Transverse colon (tissue), 4 donors: ENCODE measurements around the gene FBLN5.

Experiments used
- EP300 ChIP-seq: sonication (generic); formaldehyde crosslinking; IDR thresholded peaks from one replicate; pipeline ENCODE4 v1.6.1; 2017; ENCODE audit warnings: antibody characterized with exemption, low read depth
- POLR2A ChIP-seq: fragments of 450-650 bp; IDR thresholded peaks from one replicate; pipeline ENCODE4 v1.6.1; 2016; ENCODE audit warnings: antibody characterized with exemption, mild to moderate bottlenecking, moderate library complexity
- POLR2AphosphoS5 ChIP-seq, 3 donors: sonication (generic); formaldehyde crosslinking; IDR thresholded peaks; one replicate each; pipeline ENCODE4 v1.6.1; 2016; ENCODE audit warnings: antibody characterized with exemption in 3 of 3
- TF ChIP-seq, protein P1 (sequence below), 5 experiments: fragments of 200-600 bp in 3 of 5; fragments of 450-650 bp in 2 of 5; sonication (generic) in 3 of 5; IDR thresholded peaks; 1 replicate in 2 of 5; 2 replicates in 3 of 5; pipeline ENCODE4 v1.5.1; 2016 to 2017; ENCODE audit warnings: antibody characterized with exemption in 5 of 5, inconsistent platforms in 3 of 5, mild to moderate bottlenecking in 2 of 5, moderate library complexity in 1 of 5

DNA sequence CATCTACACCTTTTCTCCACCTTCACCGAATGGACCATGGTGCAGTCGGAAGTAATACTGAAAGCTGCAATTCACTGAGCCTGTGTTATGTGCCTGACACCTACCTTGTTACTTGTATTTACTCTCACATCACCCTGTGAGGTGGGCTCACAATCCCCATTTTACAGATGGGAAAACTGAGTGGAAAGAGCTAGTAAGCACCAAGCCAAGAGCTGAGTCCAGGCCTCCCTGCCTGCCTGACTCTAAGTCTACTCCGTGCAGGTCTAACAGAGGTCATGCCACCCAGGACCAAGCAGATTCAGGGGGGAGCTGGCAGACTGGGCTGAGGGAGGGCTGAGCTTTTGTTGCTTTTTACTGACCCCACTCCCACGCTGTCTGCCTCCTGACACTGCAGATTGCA lies 51.1 kb downstream of the FBLN5 start:
- TF ChIP-seq, protein P1, sequence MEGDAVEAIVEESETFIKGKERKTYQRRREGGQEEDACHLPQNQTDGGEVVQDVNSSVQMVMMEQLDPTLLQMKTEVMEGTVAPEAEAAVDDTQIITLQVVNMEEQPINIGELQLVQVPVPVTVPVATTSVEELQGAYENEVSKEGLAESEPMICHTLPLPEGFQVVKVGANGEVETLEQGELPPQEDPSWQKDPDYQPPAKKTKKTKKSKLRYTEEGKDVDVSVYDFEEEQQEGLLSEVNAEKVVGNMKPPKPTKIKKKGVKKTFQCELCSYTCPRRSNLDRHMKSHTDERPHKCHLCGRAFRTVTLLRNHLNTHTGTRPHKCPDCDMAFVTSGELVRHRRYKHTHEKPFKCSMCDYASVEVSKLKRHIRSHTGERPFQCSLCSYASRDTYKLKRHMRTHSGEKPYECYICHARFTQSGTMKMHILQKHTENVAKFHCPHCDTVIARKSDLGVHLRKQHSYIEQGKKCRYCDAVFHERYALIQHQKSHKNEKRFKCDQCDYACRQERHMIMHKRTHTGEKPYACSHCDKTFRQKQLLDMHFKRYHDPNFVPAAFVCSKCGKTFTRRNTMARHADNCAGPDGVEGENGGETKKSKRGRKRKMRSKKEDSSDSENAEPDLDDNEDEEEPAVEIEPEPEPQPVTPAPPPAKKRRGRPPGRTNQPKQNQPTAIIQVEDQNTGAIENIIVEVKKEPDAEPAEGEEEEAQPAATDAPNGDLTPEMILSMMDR (IDR thresholded peaks at IDR 0.05) = no peak
- TF ChIP-seq POLR2A (no peak), POLR2AphosphoS5 (IDR thresholded peaks at IDR 0.05) (no peak), EP300 (no peak)
